ENCODE data around the gene DHRS2.
"Not testable (repeated sequence)": the region's sequence is repeated elsewhere in the genome, so short reads cannot be mapped to it uniquely, and the experiment has no call there.

The DHRS2 gene

GRCh38 chr14:23636317-23637211, at the start of gene DHRS2:
Gene DHRS2, plus strand, starts transcription at chr14:23636364. Its CDS starts 2,501 bp downstream, at chr14:23638865.
- DNase-seq, result no peak

GRCh38 chr14:23588884-23589598, 47.1 kb upstream of the DHRS2 start:
- peak; percentile 82 for DNase-seq

- DNase-seq, result no peak
These were observed 46.6 kb upstream of the DHRS2 start for GRCh38 chr14:23589606-23590005.

GRCh38 chr14:23590198-23590597, 46.0 kb upstream of the DHRS2 start:
- no peak for DNase-seq

GRCh38 chr14:23594191-23594590, 42.0 kb upstream of the DHRS2 start:
- not testable (repeated sequence) for DNase-seq

GRCh38 chr14:23600322-23600707, 35.8 kb upstream of the DHRS2 start:
- no peak for DNase-seq

GRCh38 chr14:23600806-23601205, 35.4 kb upstream of the DHRS2 start:
- DNase-seq, result no peak

- no peak for DNase-seq
These were observed 34.7 kb upstream of the DHRS2 start for GRCh38 chr14:23601424-23601823.

GRCh38 chr14:23601845-23602180, 34.4 kb upstream of the DHRS2 start:
- DNase-seq, result no peak

- DNase-seq, result no peak
These were observed 33.7 kb upstream of the DHRS2 start for GRCh38 chr14:23602181-23603095.

GRCh38 chr14:23603103-23603502, 33.1 kb upstream of the DHRS2 start:
- no peak for DNase-seq

- DNase-seq, result no peak
These were observed 32.0 kb upstream of the DHRS2 start for GRCh38 chr14:23604148-23604547.

GRCh38 chr14:23604675-23605170, 31.4 kb upstream of the DHRS2 start:
- DNase-seq, result no peak

GRCh38 chr14:23605931-23606585, 30.1 kb upstream of the DHRS2 start:
- no peak for DNase-seq

- DNase-seq, result no peak
These were observed 27.7 kb upstream of the DHRS2 start for GRCh38 chr14:23608454-23608853.

- no peak for DNase-seq
These were observed 27.2 kb upstream of the DHRS2 start for GRCh38 chr14:23609001-23609400.

- DNase-seq, result not testable (repeated sequence)
These were observed 26.6 kb upstream of the DHRS2 start for GRCh38 chr14:23609411-23610089.

GRCh38 chr14:23610090-23610814, 25.9 kb upstream of the DHRS2 start:
- no peak for DNase-seq

GRCh38 chr14:23610815-23611289, 25.3 kb upstream of the DHRS2 start:
- DNase-seq, result no peak

GRCh38 chr14:23612354-23612732, 23.8 kb upstream of the DHRS2 start:
- no peak for DNase-seq

- DNase-seq, result no peak
These were observed 23.4 kb upstream of the DHRS2 start for GRCh38 chr14:23612802-23613201.

Measured in fibroblast of skin of right quadriceps (primary cell).